Progenitor cell of endocrine pancreas (in vitro differentiated cells): ENCODE data around the gene NDUFS6. TPM values are rescaled to one million over a fixed set of nuclear protein-coding genes. Genes with fewer than 3 reads are reported as not detected.

Experiments used
- DNase-seq: peaks from one replicate; pipeline ENCODE4 v3.0.0; 2021; ENCODE audit warnings: low spot score; ENCODE audit not compliant: unreplicated experiment
- H3K27ac Mint-ChIP-seq: 2 replicates; pipeline ENCODE4 v1.8.0; 2021; ENCODE audit warnings: mild to moderate bottlenecking, moderate library complexity, mixed read lengths
- H3K27me3 Mint-ChIP-seq: 2 replicates; pipeline ENCODE4 v1.8.0; 2021; ENCODE audit warnings: mixed read lengths
- H3K36me3 Mint-ChIP-seq: 2 replicates; pipeline ENCODE4 v1.8.0; 2022; ENCODE audit warnings: mixed read lengths; ENCODE audit not compliant: insufficient read depth
- H3K4me1 Mint-ChIP-seq: 2 replicates; pipeline ENCODE4 v1.8.0; 2021; ENCODE audit warnings: low read depth, mixed read lengths
- H3K4me3 Mint-ChIP-seq: 2 replicates; pipeline ENCODE4 v1.8.0; 2021; ENCODE audit warnings: low read depth, mild to moderate bottlenecking, moderate library complexity, mixed read lengths
- H3K9me3 Mint-ChIP-seq: 2 replicates; pipeline ENCODE4 v1.8.0; 2021; ENCODE audit warnings: low read depth, mixed read lengths
- total RNA-seq: library from RNA; stranded (reverse); gene quantifications from 2 replicates; pipeline ENCODE4 v1.2.1, GENCODE V29; 2021
- TF ChIP-seq, protein P1 (sequence below): fragments of 200-600 bp; sonication (generic); IDR thresholded peaks from one replicate; pipeline ENCODE4 v1.5.0; 2021; ENCODE audit warnings: antibody characterized with exemption, mild to moderate bottlenecking; ENCODE audit not compliant: unreplicated experiment

The NDUFS6 gene
- total RNA-seq, 1 donor from 2014 or later, result 36.4 TPM

DNA sequence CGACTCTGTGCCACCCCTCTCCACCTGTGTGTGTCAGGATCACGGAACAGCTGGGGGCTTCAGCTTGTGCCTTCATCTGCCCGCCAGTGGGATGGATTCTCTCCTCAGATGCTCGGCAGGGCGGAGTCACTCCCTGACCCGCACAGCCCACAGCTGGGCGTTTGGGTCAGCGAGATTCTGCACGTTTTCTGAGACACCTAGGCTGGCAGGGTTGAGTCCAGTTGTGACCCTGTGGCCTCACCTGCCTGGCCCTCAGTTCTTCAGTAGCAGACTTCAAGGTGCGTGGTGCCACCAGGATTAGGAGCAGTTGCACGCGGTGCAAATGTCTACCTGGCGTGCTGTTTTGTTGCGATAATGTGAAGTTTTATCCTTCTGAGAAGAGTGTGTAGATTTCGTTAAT lies 5.0 kb downstream of the NDUFS6 start:
- TF ChIP-seq, protein P1, sequence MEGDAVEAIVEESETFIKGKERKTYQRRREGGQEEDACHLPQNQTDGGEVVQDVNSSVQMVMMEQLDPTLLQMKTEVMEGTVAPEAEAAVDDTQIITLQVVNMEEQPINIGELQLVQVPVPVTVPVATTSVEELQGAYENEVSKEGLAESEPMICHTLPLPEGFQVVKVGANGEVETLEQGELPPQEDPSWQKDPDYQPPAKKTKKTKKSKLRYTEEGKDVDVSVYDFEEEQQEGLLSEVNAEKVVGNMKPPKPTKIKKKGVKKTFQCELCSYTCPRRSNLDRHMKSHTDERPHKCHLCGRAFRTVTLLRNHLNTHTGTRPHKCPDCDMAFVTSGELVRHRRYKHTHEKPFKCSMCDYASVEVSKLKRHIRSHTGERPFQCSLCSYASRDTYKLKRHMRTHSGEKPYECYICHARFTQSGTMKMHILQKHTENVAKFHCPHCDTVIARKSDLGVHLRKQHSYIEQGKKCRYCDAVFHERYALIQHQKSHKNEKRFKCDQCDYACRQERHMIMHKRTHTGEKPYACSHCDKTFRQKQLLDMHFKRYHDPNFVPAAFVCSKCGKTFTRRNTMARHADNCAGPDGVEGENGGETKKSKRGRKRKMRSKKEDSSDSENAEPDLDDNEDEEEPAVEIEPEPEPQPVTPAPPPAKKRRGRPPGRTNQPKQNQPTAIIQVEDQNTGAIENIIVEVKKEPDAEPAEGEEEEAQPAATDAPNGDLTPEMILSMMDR, result no peak

DNA sequence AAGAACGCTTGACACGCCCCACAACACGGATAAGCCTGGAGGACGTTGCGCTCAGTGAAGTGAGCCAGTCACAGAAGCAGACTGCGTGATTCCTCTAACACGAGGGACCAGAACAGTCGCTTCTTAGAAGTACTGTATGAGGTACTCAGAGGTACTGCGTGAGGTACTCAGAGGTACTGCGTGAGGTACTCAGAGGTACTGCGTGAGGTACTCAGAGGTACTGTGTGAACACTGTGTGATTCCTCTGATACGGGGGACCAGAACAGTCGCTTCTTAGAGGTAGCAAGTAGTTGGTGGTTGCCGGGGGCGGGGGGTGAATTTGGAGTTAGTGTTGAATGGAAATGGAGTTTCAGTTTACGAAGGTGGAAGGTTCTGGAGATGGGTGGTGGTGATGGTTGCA lies 5.8 kb downstream of the NDUFS6 start:
- Mint-ChIP-seq H3K36me3 (peaks cover 27% of the 10 kb centered on the region), H3K27me3 (no peaks in the 10 kb centered on the region), H3K27ac (no peak overlapping the region), H3K4me3 (no peak overlapping the region), H3K4me1 (peaks cover 8% of the 10 kb centered on the region), H3K9me3 (no peaks in the 10 kb centered on the region)
- TF ChIP-seq, protein P1, result no peak
- DNase-seq, result no peak

More for the DNA sequence above, 5.0 kb downstream of the NDUFS6 start:
- no peak for DNase-seq
- H3K27me3 Mint-ChIP-seq, result no peaks in the 10 kb centered on the region
- peaks cover 10% of the 10 kb centered on the region for H3K4me1 Mint-ChIP-seq
- H3K9me3 Mint-ChIP-seq, result no peaks in the 10 kb centered on the region
- no peak overlapping the region for H3K4me3 Mint-ChIP-seq
- H3K27ac Mint-ChIP-seq, result no peak overlapping the region
- H3K36me3 Mint-ChIP-seq, result peaks cover 25% of the 10 kb centered on the region

DNA sequence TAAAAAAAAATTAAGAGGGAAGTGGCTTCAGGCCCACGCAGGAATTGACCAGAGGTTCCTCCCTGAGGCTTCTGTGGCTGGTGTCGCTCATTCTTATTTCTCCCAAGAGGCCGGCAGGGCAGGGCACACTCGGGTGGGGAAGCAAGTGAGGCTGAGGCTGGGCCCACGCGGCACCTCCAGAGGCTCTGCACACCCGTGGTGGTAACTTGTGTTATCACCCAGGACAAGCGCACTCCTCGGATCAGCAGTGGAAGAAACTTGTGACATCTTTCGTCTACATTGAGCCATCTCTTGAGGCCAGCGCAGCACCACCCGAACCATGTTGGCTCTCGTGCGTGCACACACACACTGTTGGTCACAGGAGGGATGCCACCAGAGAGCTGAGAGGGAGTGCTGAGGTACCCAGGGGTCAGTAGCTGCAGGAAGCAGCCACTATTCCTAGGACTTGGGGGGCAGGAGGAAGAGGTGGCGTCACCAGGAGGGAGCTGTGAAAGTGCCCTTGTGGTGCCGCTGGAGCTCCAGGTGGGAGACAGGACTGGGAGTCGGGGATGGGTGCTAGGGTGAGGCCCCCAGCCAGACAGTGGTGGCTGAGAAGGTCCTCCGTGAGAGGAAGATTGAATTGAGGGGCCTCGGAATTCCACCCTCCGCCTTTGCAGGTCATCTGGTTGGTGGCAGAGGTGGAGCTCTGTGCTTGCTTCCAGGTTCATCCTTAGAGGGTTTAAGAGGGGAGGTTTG lies 6.4 kb downstream of the NDUFS6 start:
- no peak overlapping the region for H3K4me3 Mint-ChIP-seq
- no peak overlapping the region for H3K27ac Mint-ChIP-seq
- H3K27me3 Mint-ChIP-seq, result no peaks in the 10 kb centered on the region
- no peaks in the 10 kb centered on the region for H3K9me3 Mint-ChIP-seq
- no peak for DNase-seq
- H3K4me1 Mint-ChIP-seq, result peaks cover 5% of the 10 kb centered on the region
- TF ChIP-seq, protein P1, result no peak
- H3K36me3 Mint-ChIP-seq, result peaks cover 26% of the 10 kb centered on the region

DNA sequence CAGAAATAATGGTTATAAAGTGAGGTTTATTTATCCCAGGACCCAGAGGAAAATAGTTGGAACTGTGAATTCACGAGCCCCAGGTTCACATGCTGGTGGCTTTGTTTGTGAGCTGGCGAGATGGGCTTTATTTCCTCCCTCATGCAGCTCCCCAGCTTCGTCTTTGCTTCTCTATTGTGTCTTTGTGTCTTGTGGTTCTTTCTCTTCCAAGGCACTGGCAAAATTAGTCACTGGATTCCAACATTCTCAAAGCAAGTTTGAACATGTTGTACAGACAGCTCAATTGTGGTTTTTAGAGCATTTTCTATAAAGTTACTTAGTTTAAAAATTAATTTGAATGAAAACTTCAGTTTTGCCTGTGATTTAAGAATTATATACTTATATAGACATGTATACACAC lies 7.2 kb downstream of the NDUFS6 start:
- Mint-ChIP-seq H3K27ac (no peak overlapping the region), H3K4me1 (no peaks in the 10 kb centered on the region), H3K36me3 (peaks cover 21% of the 10 kb centered on the region), H3K27me3 (no peaks in the 10 kb centered on the region), H3K4me3 (no peak overlapping the region), H3K9me3 (no peaks in the 10 kb centered on the region)
- DNase-seq, result no peak
- TF ChIP-seq, protein P1, result no peak

DNA sequence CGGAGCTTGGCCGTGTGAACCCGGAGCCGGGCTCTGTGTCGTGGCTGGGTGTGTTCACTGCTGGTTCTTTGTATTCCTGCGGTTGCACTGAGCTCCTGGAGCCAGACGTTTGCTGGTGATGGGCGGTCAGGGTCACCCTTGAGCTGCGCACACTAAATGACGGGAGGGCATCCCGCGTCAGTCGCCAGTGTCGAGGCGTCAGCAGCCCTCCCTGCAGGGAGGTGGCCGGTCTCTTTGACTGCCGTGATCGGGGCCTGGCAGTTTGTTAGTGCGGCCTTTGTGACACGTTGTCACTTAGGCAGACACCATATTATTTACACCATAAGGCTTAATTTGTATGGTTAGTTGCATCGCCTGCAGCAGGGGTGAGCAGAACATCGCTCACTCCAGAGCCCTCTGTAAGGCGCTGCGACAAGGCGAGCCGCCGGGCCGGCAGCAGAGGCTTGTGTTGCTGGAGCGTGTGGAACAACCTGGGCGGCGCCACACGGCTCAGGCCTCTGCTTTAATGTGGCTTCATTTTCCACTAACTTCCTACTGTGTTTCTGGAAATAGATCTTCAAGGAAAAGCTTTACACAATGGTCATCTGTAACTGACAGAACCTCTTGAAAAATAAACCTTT lies 8.3 kb downstream of the NDUFS6 start:
- TF ChIP-seq, protein P1, result no peak
- no peak for DNase-seq
- H3K4me3 Mint-ChIP-seq, result no peak overlapping the region
- no peaks in the 10 kb centered on the region for H3K4me1 Mint-ChIP-seq
- H3K9me3 Mint-ChIP-seq, result no peaks in the 10 kb centered on the region
- H3K36me3 Mint-ChIP-seq, result peaks cover 26% of the 10 kb centered on the region
- H3K27me3 Mint-ChIP-seq, result no peaks in the 10 kb centered on the region
- no peak overlapping the region for H3K27ac Mint-ChIP-seq
